Mesenchymal stem cell (in vitro differentiated cells and primary cell): ENCODE results near the gene KLHL29.

ENCODE experiments used
- DNase-seq: peaks from one replicate; pipeline ENCODE4 v3.0.0-alpha.2; 2013
- H2AFZ ChIP-seq: one replicate; pipeline ENCODE4 v1.6.1; 2013; ENCODE audit warnings: low read depth, mild to moderate bottlenecking, control low read depth, inconsistent platforms, low read length, moderate library complexity
- H2AK5ac ChIP-seq: 2 replicates; pipeline ENCODE4 v1.6.1; 2013; ENCODE audit warnings: low read length, moderate library complexity, mild to moderate bottlenecking, inconsistent platforms; ENCODE audit not compliant: severe bottlenecking
- H2BK120ac ChIP-seq: one replicate; pipeline ENCODE4 v1.6.1; 2013; ENCODE audit warnings: low read depth, mild to moderate bottlenecking, inconsistent platforms, low read length, moderate library complexity
- H2BK12ac ChIP-seq, 2 experiments: one replicate each; pipeline ENCODE4 v1.6.1; 2013; ENCODE audit warnings: inconsistent platforms in 2 of 2, low read length in 2 of 2, mild to moderate bottlenecking in 2 of 2, moderate library complexity in 2 of 2, control low read depth in 1 of 2
- H2BK15ac ChIP-seq: one replicate; pipeline ENCODE4 v1.6.1; 2013; ENCODE audit warnings: mild to moderate bottlenecking, low read depth, inconsistent platforms; ENCODE audit not compliant: poor library complexity, severe bottlenecking
- H2BK5ac ChIP-seq: 2 replicates; pipeline ENCODE4 v1.6.1; 2013; ENCODE audit warnings: low read depth, mild to moderate bottlenecking, low read length, control low read depth, inconsistent platforms; ENCODE audit not compliant: poor library complexity, severe bottlenecking
- H3K14ac ChIP-seq, 2 experiments: one replicate each; pipeline ENCODE4 v1.6.1; 2013; ENCODE audit warnings: inconsistent platforms in 2 of 2, low read length in 2 of 2, control low read depth in 1 of 2, mild to moderate bottlenecking in 1 of 2, moderate library complexity in 1 of 2
- H3K18ac ChIP-seq, 2 experiments: one replicate each; pipeline ENCODE4 v1.6.1; 2013; ENCODE audit warnings: inconsistent platforms in 2 of 2, low read length in 2 of 2, control low read depth in 1 of 2, low read depth in 1 of 2, mild to moderate bottlenecking in 1 of 2
- H3K23ac ChIP-seq, 2 experiments: one replicate each; pipeline ENCODE4 v1.6.1; 2013; ENCODE audit warnings: inconsistent platforms in 2 of 2, low read length in 2 of 2, mild to moderate bottlenecking in 2 of 2, moderate library complexity in 2 of 2, control low read depth in 1 of 2
- H3K27ac ChIP-seq: 2 replicates; pipeline ENCODE4 v1.5.1; 2013; ENCODE audit warnings: mild to moderate bottlenecking, moderate library complexity, low read length, control low read depth, inconsistent platforms; ENCODE audit not compliant: poor library complexity, severe bottlenecking
- H3K27me3 ChIP-seq, 2 experiments: 2 replicates each; pipeline versions ENCODE4 v1.6.1 to v1.7.0; 2013; ENCODE audit warnings: low read length in 2 of 2, mild to moderate bottlenecking in 2 of 2, moderate library complexity in 2 of 2, control low read depth in 1 of 2, inconsistent platforms in 1 of 2; ENCODE audit not compliant: control insufficient read depth in 1 of 2, insufficient read depth in 1 of 2
- H3K36me3 ChIP-seq, 2 experiments: 2 replicates each; pipeline versions ENCODE4 v1.6.1 to v1.7.0; 2013; ENCODE audit warnings: low read length in 2 of 2, control low read depth in 1 of 2, inconsistent platforms in 1 of 2, low read depth in 1 of 2, mild to moderate bottlenecking in 1 of 2; ENCODE audit not compliant: insufficient read depth in 2 of 2, control insufficient read depth in 1 of 2
- H3K4ac ChIP-seq, 2 experiments: one replicate each; pipeline ENCODE4 v1.6.1; 2013; ENCODE audit warnings: inconsistent platforms in 2 of 2, low read length in 2 of 2, mild to moderate bottlenecking in 2 of 2, moderate library complexity in 2 of 2, control low read depth in 1 of 2, low read depth in 1 of 2
- H3K4me1 ChIP-seq: 2 replicates; pipeline ENCODE4 v1.6.1; 2013; ENCODE audit warnings: low read depth, low read length, control low read depth; ENCODE audit not compliant: control insufficient read depth, insufficient read depth
- H3K4me2 ChIP-seq: 2 replicates; pipeline ENCODE4 v1.6.1; 2013; ENCODE audit warnings: low read length, mild to moderate bottlenecking, inconsistent platforms; ENCODE audit not compliant: poor library complexity, severe bottlenecking
- H3K4me3 ChIP-seq, 2 experiments: 2 replicates each; pipeline versions ENCODE4 v1.5.1 to v1.7.0; 2013; ENCODE audit warnings: low read length in 2 of 2, mild to moderate bottlenecking in 2 of 2, control low read depth in 1 of 2, low read depth in 1 of 2; ENCODE audit not compliant: insufficient read depth in 1 of 2
- H3K79me1 ChIP-seq: replicated peaks from 2 replicates; pipeline ENCODE4 v1.6.1; 2013; ENCODE audit warnings: mild to moderate bottlenecking, control low read depth, low read length, inconsistent platforms; ENCODE audit not compliant: poor library complexity, severe bottlenecking
- H3K9ac ChIP-seq: 2 replicates; pipeline ENCODE4 v1.7.0; 2013; ENCODE audit warnings: mild to moderate bottlenecking, low read length, moderate library complexity
- H3K9me3 ChIP-seq: 2 replicates; pipeline ENCODE4 v1.7.0; 2013; ENCODE audit warnings: mild to moderate bottlenecking, low read length; ENCODE audit not compliant: control insufficient read depth
- H4K8ac ChIP-seq: one replicate; pipeline ENCODE4 v1.6.1; 2013; ENCODE audit warnings: inconsistent platforms, mild to moderate bottlenecking, low read length, moderate library complexity
- H4K91ac ChIP-seq: one replicate; pipeline ENCODE4 v1.6.1; 2013; ENCODE audit warnings: mild to moderate bottlenecking, low read length, inconsistent platforms
- WGBS: methylation state at CpG from one replicate; pipeline ENCODE4 v1.1.7; 2013; ENCODE audit warnings: mixed read lengths; 5-methylcytosine and 5-hydroxymethylcytosine counted together

The KLHL29 gene

GRCh38 chr2:23554054-23554697 lies 169.2 kb downstream of the KLHL29 start:
- no peak overlapping the region for H3K18ac ChIP-seq
- H3K36me3 ChIP-seq: no peaks in the 10 kb centered on the region
- 94% methylated on average over 24 of the region's 24 CpGs for WGBS
- peak overlapping the region in 1 of 2 experiments; percentile 62 for H3K4me3 ChIP-seq
- no peak overlapping the region for H3K14ac ChIP-seq
- H2AFZ ChIP-seq: no peak overlapping the region
- H3K79me1 ChIP-seq: no peaks in the 10 kb centered on the region
- H2BK120ac ChIP-seq: no peak overlapping the region
- no peak for DNase-seq
- H3K27ac ChIP-seq: no peak overlapping the region
- peaks cover 11% of the 10 kb centered on the region for H3K4me1 ChIP-seq
- no peak overlapping the region for H2AK5ac ChIP-seq
- H2BK5ac ChIP-seq: no peak overlapping the region
- H3K23ac ChIP-seq: no peak overlapping the region
- no peaks in the 10 kb centered on the region for H3K9me3 ChIP-seq
- no peak overlapping the region for H4K91ac ChIP-seq
- H2BK15ac ChIP-seq: no peak overlapping the region
- no peak overlapping the region for H4K8ac ChIP-seq
- peak overlapping the region in 1 of 2 experiments; percentile 22 for H2BK12ac ChIP-seq
- peak overlapping the region; percentile 60 for H3K9ac ChIP-seq
- no peak overlapping the region for H3K4ac ChIP-seq
- no peaks in the 10 kb centered on the region for H3K27me3 ChIP-seq
- H3K4me2 ChIP-seq: no peak overlapping the region

GRCh38 chr2:23555944-23556343 lies 171.0 kb downstream of the KLHL29 start:
- Histone ChIP-seq H3K27me3 (peaks cover 0 to 6% of the 10 kb centered on the region in 2 experiments), H3K4me1 (peaks cover under 1% of the 10 kb centered on the region), H2BK15ac (no peak overlapping the region), H3K23ac (no peak overlapping the region), H3K18ac (no peak overlapping the region), H3K79me1 (no peaks in the 10 kb centered on the region), H3K9ac (no peak overlapping the region), H3K4me3 (no peak overlapping the region), H2BK120ac (no peak overlapping the region), H2BK5ac (no peak overlapping the region), H4K91ac (no peak overlapping the region), H3K4ac (no peak overlapping the region), H3K9me3 (no peaks in the 10 kb centered on the region), H3K36me3 (no peaks in the 10 kb centered on the region), H3K27ac (no peak overlapping the region), H2BK12ac (no peak overlapping the region), H2AFZ (no peak overlapping the region), H2AK5ac (no peak overlapping the region), H4K8ac (no peak overlapping the region), H3K14ac (no peak overlapping the region), H3K4me2 (no peak overlapping the region)
- no peak for DNase-seq
- WGBS: 87% methylated on average over 11 of the region's 11 CpGs

GRCh38 chr2:23556929-23557328 lies 171.9 kb downstream of the KLHL29 start:
- Histone ChIP-seq H2BK120ac (no peak overlapping the region), H4K91ac (no peak overlapping the region), H2BK5ac (no peak overlapping the region), H3K4me2 (no peak overlapping the region), H4K8ac (no peak overlapping the region), H3K9ac (no peak overlapping the region), H3K9me3 (no peaks in the 10 kb centered on the region), H2BK15ac (no peak overlapping the region), H3K4me1 (peaks cover 2% of the 10 kb centered on the region), H3K4me3 (no peak overlapping the region), H2AFZ (no peak overlapping the region), H3K4ac (no peak overlapping the region), H3K27me3 (peaks cover 0 to 6% of the 10 kb centered on the region in 2 experiments), H2BK12ac (no peak overlapping the region), H2AK5ac (no peak overlapping the region), H3K23ac (no peak overlapping the region), H3K18ac (no peak overlapping the region), H3K27ac (no peak overlapping the region), H3K79me1 (no peaks in the 10 kb centered on the region), H3K14ac (no peak overlapping the region), H3K36me3 (peaks cover 0 to under 1% of the 10 kb centered on the region in 2 experiments)
- no peak for DNase-seq
- 82% methylated on average over 9 of the region's 9 CpGs for WGBS

- Histone ChIP-seq H3K18ac (no peak overlapping the region), H3K4ac (no peak overlapping the region), H4K8ac (no peak overlapping the region), H3K36me3 (peaks cover under 1 to 5% of the 10 kb centered on the region in 2 experiments), H3K4me3 (no peak overlapping the region), H2BK12ac (no peak overlapping the region), H3K4me2 (no peak overlapping the region), H2AFZ (no peak overlapping the region), H3K9ac (no peak overlapping the region), H3K9me3 (no peaks in the 10 kb centered on the region), H3K27ac (no peak overlapping the region), H3K4me1 (peaks cover 2% of the 10 kb centered on the region), H2BK15ac (no peak overlapping the region), H4K91ac (no peak overlapping the region), H3K14ac (no peak overlapping the region), H2BK5ac (no peak overlapping the region), H2AK5ac (no peak overlapping the region), H3K79me1 (no peaks in the 10 kb centered on the region), H2BK120ac (no peak overlapping the region), H3K23ac (no peak overlapping the region), H3K27me3 (peaks cover 0 to 6% of the 10 kb centered on the region in 2 experiments)
- no peak for DNase-seq
- 86% methylated on average over 8 of the region's 9 CpGs for WGBS
Measured at GRCh38 chr2:23557455-23557854, 172.5 kb downstream of the KLHL29 start.
